Mammary epithelial cell (primary cell): ENCODE results near the gene NAV3.

ENCODE experiments used
- CTCF ChIP-seq, 2 donors: IDR thresholded peaks in 1 of 2; conservative IDR thresholded peaks in 1 of 2; 2 replicates each; pipeline ENCODE4 v1.5.1; 2011 to 2012; ENCODE audit warnings: inconsistent platforms in 2 of 2, low read length in 2 of 2, mild to moderate bottlenecking in 2 of 2, control low read depth in 1 of 2, low read depth in 1 of 2; ENCODE audit not compliant: insufficient read depth in 1 of 2; ENCODE audit errors: extremely low read depth in 1 of 2
- EZH2 ChIP-seq: IDR thresholded peaks from 2 replicates; pipeline ENCODE4 v1.6.1; 2012; ENCODE audit warnings: low read length, inconsistent platforms, borderline replicate concordance

GRCh38 chr12:77782766-77783165, 47.9 kb upstream of the NAV3 start:
- TF ChIP-seq EZH2 (no peak), CTCF (conservative IDR thresholded peaks at IDR 0.05 in 1 of 2, IDR thresholded peaks at IDR 0.05 in 1 of 2; ENCODE audit: extremely low read depth in 1 of 2, insufficient read depth in 1 of 2, low read depth in 1 of 2, low read length in 2 of 2) (no peak)
